CD4-positive, alpha-beta T cell (primary cell): ENCODE data around the gene PAX5. TPM values are rescaled to one million over a fixed set of nuclear protein-coding genes. Genes with fewer than 3 reads are reported as not detected.

Experiments used
- ATAC-seq: fragments of 200-7000 bp; cut with Tn5 transposase; one replicate; pipeline ENCODE4 v1.10.0; 2022; ENCODE audit warnings: mild to moderate bottlenecking; ENCODE audit not compliant: poor library complexity
- CTCF ChIA-PET: fragments of 350-600 bp; sonication (Branson Sonifier 250); formaldehyde crosslinking; loops from one replicate; lab custom pipeline; 2021; ENCODE audit warnings: antibody characterized with exemption, inconsistent platforms; lab: Charles Lee
- POLR2A ChIA-PET: fragments of 350-600 bp; sonication (Branson Sonifier 250); formaldehyde crosslinking; loops from one replicate; lab custom pipeline; 2021; ENCODE audit warnings: antibody characterized with exemption, inconsistent platforms; lab: Charles Lee
- DNase-seq, 14 experiments: peaks; one replicate each; pipeline ENCODE4 v3.0.0-alpha.2; 2013 to 2020; ENCODE audit warnings: mixed read lengths in 2 of 14
- H3K27ac ChIP-seq, 2 donors: one replicate each; pipeline versions ENCODE4 v1.5.1 to v1.7.0; 2013; ENCODE audit warnings: low read length in 2 of 2, low read depth in 1 of 2, mild to moderate bottlenecking in 1 of 2
- H3K27me3 ChIP-seq, 2 experiments: 1 replicate in 1 of 2; 2 replicates in 1 of 2; pipeline versions ENCODE4 v1.6.1 to v1.7.0; 2013; ENCODE audit warnings: low read length in 2 of 2, control low read depth in 1 of 2, mild to moderate bottlenecking in 1 of 2, moderate library complexity in 1 of 2; ENCODE audit not compliant: insufficient read depth in 2 of 2, control insufficient read depth in 1 of 2
- H3K36me3 ChIP-seq: one replicate; pipeline ENCODE4 v1.6.1; 2013; ENCODE audit warnings: low read length, control low read depth; ENCODE audit not compliant: insufficient read depth
- H3K4me1 ChIP-seq: one replicate; pipeline ENCODE4 v1.6.1; 2013; ENCODE audit warnings: low read length, control low read depth; ENCODE audit not compliant: insufficient read depth
- H3K4me3 ChIP-seq: one replicate; pipeline ENCODE4 v1.5.1; 2013; ENCODE audit warnings: mild to moderate bottlenecking, low read length, moderate library complexity
- H3K9me3 ChIP-seq, 2 experiments: 1 replicate in 1 of 2; 2 replicates in 1 of 2; pipeline versions ENCODE4 v1.6.1 to v1.7.0; 2013; ENCODE audit warnings: low read length in 2 of 2, mild to moderate bottlenecking in 2 of 2, control low read depth in 1 of 2, moderate library complexity in 1 of 2; ENCODE audit not compliant: control insufficient read depth in 1 of 2, insufficient read depth in 1 of 2
- H3K27ac Mint-ChIP-seq: one replicate; pipeline ENCODE4 v1.8.0; 2020; ENCODE audit warnings: mixed read lengths
- H3K27me3 Mint-ChIP-seq: one replicate; pipeline ENCODE4 v1.8.0; 2021; ENCODE audit warnings: mixed read lengths
- H3K36me3 Mint-ChIP-seq: one replicate; pipeline ENCODE4 v1.8.0; 2021; ENCODE audit warnings: low read depth, mixed read lengths
- H3K4me1 Mint-ChIP-seq: one replicate; pipeline ENCODE4 v1.8.0; 2021; ENCODE audit warnings: low read depth, mixed read lengths
- H3K4me3 Mint-ChIP-seq: one replicate; pipeline ENCODE4 v1.8.0; 2020; ENCODE audit warnings: mild to moderate bottlenecking, mixed read lengths
- H3K9me3 Mint-ChIP-seq: one replicate; pipeline ENCODE4 v1.8.0; 2020; ENCODE audit warnings: mixed read lengths
- CTCF ChIP-seq: fragments of 200-600 bp; IDR thresholded peaks from one replicate; pipeline ENCODE4 v1.8.0; 2022; ENCODE audit warnings: antibody characterized with exemption, mild to moderate bottlenecking
- intact Hi-C, 2 experiments: fragments of 100-400 bp; cut with DNase I in 1 of 2; cut with micrococcal nuclease in 1 of 2; formaldehyde crosslinking; loops; one replicate each; pipeline versions ENCODE4 v1.15.1 to v1.9.0; 2023 to 2025; cut with DNase I, micrococcal nuclease
- total RNA-seq, 174 experiments: library from RNA in 2 of 174; stranded (reverse) in 2 of 174; gene quantifications; one replicate each; pipeline ENCODE4 v1.2.3 and lab custom pipeline; 2021 to 2026

PAX5 gene
- total RNA-seq, 2 experiments from 2014 or later, result 0.03 to 0.11 TPM

GRCh38 chr9:36967997-36968396, 66.1 kb downstream of the PAX5 start:
- no peaks in the 10 kb centered on the region for H3K9me3 ChIP-seq
- no peak for DNase-seq
- H3K4me1 ChIP-seq, result no peaks in the 10 kb centered on the region
- intact Hi-C loops, result no loop called here
- Mint-ChIP-seq H3K27me3 (peaks cover 9% of the 10 kb centered on the region), H3K27ac (no peak overlapping the region), H3K36me3 (no peaks in the 10 kb centered on the region), H3K9me3 (no peaks in the 10 kb centered on the region), H3K4me3 (no peak overlapping the region), H3K4me1 (no peaks in the 10 kb centered on the region)
- CTCF ChIA-PET, result no interaction called here
- H3K27ac ChIP-seq, result no peak overlapping the region
- no peak for TF ChIP-seq CTCF
- POLR2A ChIA-PET, result no interaction called here
- H3K27me3 ChIP-seq, result no peaks in the 10 kb centered on the region
- no peak for ATAC-seq
- no peak overlapping the region for H3K4me3 ChIP-seq
- H3K36me3 ChIP-seq, result no peaks in the 10 kb centered on the region

DNA sequence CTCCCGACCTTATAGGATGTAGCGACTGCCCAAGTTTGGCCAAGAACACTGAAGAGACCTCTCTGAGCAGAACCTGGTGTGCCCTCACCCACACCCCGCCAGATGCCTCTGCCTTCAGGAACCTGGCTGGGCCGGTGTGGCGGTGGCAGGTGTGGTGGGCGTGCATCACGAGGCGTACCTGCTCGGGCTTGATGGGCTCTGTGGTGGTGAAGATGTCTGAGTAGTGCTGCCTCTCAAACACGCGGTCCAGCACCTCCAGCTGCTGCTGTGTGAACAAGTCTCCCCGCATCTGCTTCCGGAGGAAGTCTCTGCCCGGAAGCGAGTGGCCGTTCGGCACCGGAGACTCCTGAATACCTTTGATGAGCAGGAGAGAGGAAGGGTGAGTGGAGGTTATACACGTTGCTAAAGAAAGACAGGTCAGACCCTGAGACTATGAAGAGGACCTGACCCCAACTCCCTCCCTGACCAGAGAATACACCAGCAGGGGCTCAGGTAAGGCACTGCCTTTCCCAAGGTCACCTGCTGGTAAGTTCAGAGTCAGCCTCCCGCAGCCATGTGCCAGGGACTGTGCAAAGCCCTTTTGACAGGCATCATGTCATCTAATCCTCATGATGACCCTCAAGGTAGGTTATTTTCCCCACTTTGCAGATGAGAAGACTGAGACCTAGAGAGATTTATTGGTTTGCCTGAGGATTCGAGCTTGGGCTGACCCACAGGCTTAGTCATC, 67.5 kb downstream of the PAX5 start:
- Mint-ChIP-seq H3K27ac (no peak overlapping the region), H3K4me3 (no peak overlapping the region), H3K4me1 (peaks cover 1% of the 10 kb centered on the region)

GRCh38 chr9:36964791-36965190, 69.3 kb downstream of the PAX5 start:
- POLR2A ChIA-PET, result no interaction called here
- no peak for TF ChIP-seq CTCF
- Histone ChIP-seq H3K4me1 (no peaks in the 10 kb centered on the region), H3K9me3 (no peaks in the 10 kb centered on the region), H3K4me3 (no peak overlapping the region), H3K27me3 (peaks cover 0 to 2% of the 10 kb centered on the region in 2 experiments), H3K36me3 (no peaks in the 10 kb centered on the region), H3K27ac (no peak overlapping the region)
- intact Hi-C loops, result no loop called here
- Mint-ChIP-seq H3K27ac (no peak overlapping the region), H3K27me3 (peaks cover 29% of the 10 kb centered on the region), H3K36me3 (no peaks in the 10 kb centered on the region), H3K4me1 (peaks cover 4% of the 10 kb centered on the region), H3K9me3 (no peaks in the 10 kb centered on the region), H3K4me3 (no peak overlapping the region)
- no peak for ATAC-seq
- no peak for DNase-seq
- CTCF ChIA-PET, result no interaction called here

More for the DNA sequence above, 67.5 kb downstream of the PAX5 start:
- no peaks in the 10 kb centered on the region for H3K9me3 Mint-ChIP-seq
- no peak for DNase-seq
- no peak for ATAC-seq
- H3K36me3 Mint-ChIP-seq, result no peaks in the 10 kb centered on the region
- CTCF ChIA-PET, result no interaction called here
- intact Hi-C loops, result no loop called here
- H3K36me3 ChIP-seq, result no peaks in the 10 kb centered on the region
- peaks cover 0 to 2% of the 10 kb centered on the region in 2 experiments for H3K27me3 ChIP-seq
- H3K9me3 ChIP-seq, result no peaks in the 10 kb centered on the region
- no peak overlapping the region for H3K27ac ChIP-seq
- POLR2A ChIA-PET, result no interaction called here
- H3K4me3 ChIP-seq, result no peak overlapping the region
- no peaks in the 10 kb centered on the region for H3K4me1 ChIP-seq
- TF ChIP-seq CTCF, result no peak
- peaks cover 12% of the 10 kb centered on the region for H3K27me3 Mint-ChIP-seq
